MM.1S (cell line): ENCODE measurements around the gene TTC33.

Experiments used
- DNase-seq: peaks from one replicate; pipeline ENCODE4 v3.0.0-alpha.2; 2015
- H2AFZ ChIP-seq: fragments of 300-600 bp; sonication (generic); 2 replicates; pipeline ENCODE4 v1.6.0; 2016; ENCODE audit warnings: antibody characterized with exemption, low read length
- H3F3A ChIP-seq: fragments of 300-600 bp; sonication (generic); 2 replicates; pipeline ENCODE4 v1.6.1; 2016; ENCODE audit warnings: mild to moderate bottlenecking, antibody characterized with exemption, low read length, moderate library complexity, mixed read lengths; ENCODE audit not compliant: insufficient read depth
- H3K27ac ChIP-seq: fragments of 300-600 bp; sonication (generic); 2 replicates; pipeline ENCODE4 v1.5.1; 2016; ENCODE audit warnings: mild to moderate bottlenecking, low read length
- H3K27me3 ChIP-seq: fragments of 300-600 bp; sonication (generic); replicated peaks from 2 replicates; pipeline ENCODE4 v1.6.0; 2016; ENCODE audit warnings: low read length; ENCODE audit not compliant: insufficient read depth
- H3K36me3 ChIP-seq: fragments of 300-600 bp; sonication (generic); replicated peaks from 2 replicates; pipeline ENCODE4 v1.6.1; 2016; ENCODE audit warnings: mild to moderate bottlenecking, low read length, mixed read lengths; ENCODE audit not compliant: insufficient read depth
- H3K4me1 ChIP-seq: fragments of 300-600 bp; sonication (generic); 2 replicates; pipeline ENCODE4 v1.6.1; 2016; ENCODE audit warnings: low read length, mixed read lengths
- H3K4me2 ChIP-seq: fragments of 300-600 bp; sonication (generic); 2 replicates; pipeline ENCODE4 v1.6.0; 2016; ENCODE audit warnings: low read depth, low read length
- H3K4me3 ChIP-seq: fragments of 300-600 bp; sonication (generic); 2 replicates; pipeline ENCODE4 v1.5.1; 2016; ENCODE audit warnings: low read length, mixed read lengths
- H3K79me2 ChIP-seq: fragments of 300-600 bp; sonication (generic); 2 replicates; pipeline ENCODE4 v1.6.1; 2016; ENCODE audit warnings: mixed run types, low read length, mixed read lengths
- H3K9ac ChIP-seq: fragments of 300-600 bp; sonication (generic); 2 replicates; pipeline ENCODE4 v1.6.1; 2016; ENCODE audit warnings: low read length, mixed read lengths
- H3K9me2 ChIP-seq: fragments of 300-600 bp; sonication (generic); replicated peaks from 2 replicates; pipeline ENCODE4 v1.6.1; 2016; ENCODE audit warnings: mild to moderate bottlenecking, low read length, mixed read lengths; ENCODE audit not compliant: insufficient read depth
- H3K9me3 ChIP-seq: fragments of 300-600 bp; sonication (generic); replicated peaks from 2 replicates; pipeline ENCODE4 v1.6.1; 2016; ENCODE audit warnings: mild to moderate bottlenecking, low read length, mixed read lengths; ENCODE audit not compliant: insufficient read depth
- H4K20me1 ChIP-seq: fragments of 300-600 bp; sonication (generic); 2 replicates; pipeline ENCODE4 v1.6.1; 2016; ENCODE audit warnings: mild to moderate bottlenecking, low read length, moderate library complexity, mixed read lengths; ENCODE audit not compliant: insufficient read depth
- EZH2 ChIP-seq: fragments of 300-600 bp; sonication (generic); optimal IDR thresholded peaks from 2 replicates; pipeline ENCODE3; 2017; ENCODE audit warnings: low read depth, mild to moderate bottlenecking, antibody characterized with exemption, low read length, mixed read lengths
- EZH2phosphoT487 ChIP-seq: fragments of 300-600 bp; sonication (generic); IDR thresholded peaks from 2 replicates; pipeline ENCODE4 v1.6.1; 2018; ENCODE audit warnings: antibody characterized with exemption, low read length
- TF ChIP-seq, protein P1 (sequence below): fragments of 300-600 bp; sonication (generic); IDR thresholded peaks from 2 replicates; pipeline ENCODE4 v1.5.1; 2016; ENCODE audit warnings: antibody characterized with exemption, low read length, mixed read lengths

Gene TTC33

DNA sequence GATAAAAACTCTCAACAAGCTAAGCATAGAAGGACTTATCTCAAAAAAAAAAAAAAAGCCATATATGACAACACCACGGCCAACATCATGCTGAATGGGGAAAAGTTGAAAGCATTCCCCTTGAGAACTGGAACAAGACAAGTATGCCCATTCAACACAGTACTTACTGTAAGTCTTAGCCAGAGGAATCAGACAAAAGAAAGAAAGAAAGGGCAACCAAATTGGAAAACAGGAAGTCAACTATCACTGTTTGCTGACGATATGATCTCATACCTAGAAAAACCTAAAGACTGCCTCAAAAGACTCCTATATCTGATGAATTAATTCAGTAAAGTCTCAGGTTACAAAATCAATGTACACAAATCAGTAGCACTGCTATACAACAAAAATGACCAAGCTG is 100.6 kb downstream of the TTC33 start:
- TF ChIP-seq EZH2 (no peak), EZH2phosphoT487 (no peak)
- TF ChIP-seq, protein P1, sequence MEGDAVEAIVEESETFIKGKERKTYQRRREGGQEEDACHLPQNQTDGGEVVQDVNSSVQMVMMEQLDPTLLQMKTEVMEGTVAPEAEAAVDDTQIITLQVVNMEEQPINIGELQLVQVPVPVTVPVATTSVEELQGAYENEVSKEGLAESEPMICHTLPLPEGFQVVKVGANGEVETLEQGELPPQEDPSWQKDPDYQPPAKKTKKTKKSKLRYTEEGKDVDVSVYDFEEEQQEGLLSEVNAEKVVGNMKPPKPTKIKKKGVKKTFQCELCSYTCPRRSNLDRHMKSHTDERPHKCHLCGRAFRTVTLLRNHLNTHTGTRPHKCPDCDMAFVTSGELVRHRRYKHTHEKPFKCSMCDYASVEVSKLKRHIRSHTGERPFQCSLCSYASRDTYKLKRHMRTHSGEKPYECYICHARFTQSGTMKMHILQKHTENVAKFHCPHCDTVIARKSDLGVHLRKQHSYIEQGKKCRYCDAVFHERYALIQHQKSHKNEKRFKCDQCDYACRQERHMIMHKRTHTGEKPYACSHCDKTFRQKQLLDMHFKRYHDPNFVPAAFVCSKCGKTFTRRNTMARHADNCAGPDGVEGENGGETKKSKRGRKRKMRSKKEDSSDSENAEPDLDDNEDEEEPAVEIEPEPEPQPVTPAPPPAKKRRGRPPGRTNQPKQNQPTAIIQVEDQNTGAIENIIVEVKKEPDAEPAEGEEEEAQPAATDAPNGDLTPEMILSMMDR: no peak
- Histone ChIP-seq H3K36me3 (no peaks in the 10 kb centered on the region), H3F3A (no peaks in the 10 kb centered on the region), H3K4me2 (no peak overlapping the region), H3K9ac (no peak overlapping the region), H3K27me3 (no peaks in the 10 kb centered on the region), H3K9me2 (no peaks in the 10 kb centered on the region), H3K79me2 (no peaks in the 10 kb centered on the region), H3K4me1 (0 out of 2 replicates have a peak, but pooled peaks cover 8% of the 10 kb centered on the region), H4K20me1 (no peaks in the 10 kb centered on the region), H3K27ac (no peak overlapping the region), H3K4me3 (no peak overlapping the region), H3K9me3 (no peaks in the 10 kb centered on the region), H2AFZ (no peak overlapping the region)
- DNase-seq: no peak

DNA sequence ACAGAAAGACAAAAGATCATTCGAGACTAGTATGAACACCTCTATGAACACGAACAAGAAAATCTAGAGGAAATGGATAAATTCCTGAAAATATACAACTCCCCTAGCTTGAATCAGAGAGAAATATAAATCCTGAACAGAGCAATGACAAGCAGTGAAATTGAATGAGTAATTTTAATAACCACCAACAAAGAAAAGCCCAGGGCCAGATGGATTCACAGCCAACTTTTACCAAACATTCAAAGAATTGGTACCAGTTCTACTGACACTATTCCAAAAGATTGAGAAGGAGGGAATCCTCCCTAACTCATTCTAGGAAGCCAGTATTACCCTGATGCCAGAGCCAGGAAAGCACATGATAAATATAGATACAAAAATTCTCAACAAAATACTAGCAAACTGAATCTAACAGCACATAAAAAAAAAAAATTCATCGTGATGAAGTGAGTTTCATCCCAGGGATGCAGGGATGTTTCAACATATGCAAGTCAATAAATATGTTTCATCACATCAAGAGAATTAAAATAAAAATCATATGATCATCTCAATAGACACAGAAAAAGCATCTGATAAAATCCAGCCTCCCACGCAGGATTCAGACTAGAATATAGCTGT is 101.3 kb downstream of the TTC33 start:
- Histone ChIP-seq H3K4me2 (no peak overlapping the region), H3F3A (no peaks in the 10 kb centered on the region), H3K9me3 (no peaks in the 10 kb centered on the region), H3K27ac (no peak overlapping the region), H2AFZ (no peak overlapping the region), H3K79me2 (no peaks in the 10 kb centered on the region), H3K27me3 (no peaks in the 10 kb centered on the region), H3K4me1 (0 out of 2 replicates have a peak, but pooled peaks cover 8% of the 10 kb centered on the region), H3K9ac (no peak overlapping the region), H4K20me1 (no peaks in the 10 kb centered on the region), H3K9me2 (no peaks in the 10 kb centered on the region), H3K36me3 (no peaks in the 10 kb centered on the region), H3K4me3 (no peak overlapping the region)
- no peak for DNase-seq
- no peak for TF ChIP-seq EZH2phosphoT487
- TF ChIP-seq EZH2: no peak
- TF ChIP-seq, protein P1: no peak

GRCh38 chr5:40653221-40654022 is 102.3 kb downstream of the TTC33 start:
- TF ChIP-seq, protein P1: no peak
- no peak for TF ChIP-seq EZH2phosphoT487
- Histone ChIP-seq H3K79me2 (no peaks in the 10 kb centered on the region), H3F3A (no peaks in the 10 kb centered on the region), H3K27ac (no peak overlapping the region), H3K4me1 (0 out of 2 replicates have a peak, but pooled peaks cover 8% of the 10 kb centered on the region), H3K36me3 (no peaks in the 10 kb centered on the region), H3K4me2 (no peak overlapping the region), H4K20me1 (no peaks in the 10 kb centered on the region), H2AFZ (no peak overlapping the region), H3K9me2 (no peaks in the 10 kb centered on the region), H3K27me3 (no peaks in the 10 kb centered on the region), H3K9me3 (no peaks in the 10 kb centered on the region), H3K4me3 (no peak overlapping the region), H3K9ac (no peak overlapping the region)
- no peak for DNase-seq
